Skeletal muscle satellite cell (primary cell): Measurements from ENCODE around the gene NEUROD4.
"Not testable (repeated sequence)": the region's sequence is repeated elsewhere in the genome, so short reads cannot be mapped to it uniquely, and the experiment has no call there.

ENCODE experiments used
- H3K27me3 ChIP-seq: 2 replicates; pipeline ENCODE4 v1.7.0; 2013; ENCODE audit warnings: low read length; ENCODE audit not compliant: control insufficient read depth, insufficient read depth
- H3K36me3 ChIP-seq: 2 replicates; pipeline ENCODE4 v1.7.0; 2013; ENCODE audit warnings: mild to moderate bottlenecking, control low read depth, low read length; ENCODE audit not compliant: insufficient read depth
- H3K4me1 ChIP-seq: 2 replicates; pipeline ENCODE4 v1.7.0; 2013; ENCODE audit warnings: low read length; ENCODE audit not compliant: control insufficient read depth, insufficient read depth
- H3K4me2 ChIP-seq: 2 replicates; pipeline ENCODE4 v1.7.0; 2013; ENCODE audit warnings: mild to moderate bottlenecking, low read length
- H3K4me3 ChIP-seq: 2 replicates; pipeline ENCODE4 v1.7.0; 2013; ENCODE audit warnings: low read length
- H3K9ac ChIP-seq: 2 replicates; pipeline ENCODE4 v1.7.0; 2013; ENCODE audit warnings: mild to moderate bottlenecking, low read depth, low read length, moderate library complexity
- H3K9me3 ChIP-seq: replicated peaks from 2 replicates; pipeline ENCODE4 v1.7.0; 2013; ENCODE audit warnings: mild to moderate bottlenecking, control low read depth, low read length

The NEUROD4 gene

GRCh38 chr12:54986773-54987172, 33.0 kb upstream of the NEUROD4 start:
- not testable (repeated sequence) for H3K9ac ChIP-seq, H3K36me3 ChIP-seq, H3K4me2 ChIP-seq, H3K4me3 ChIP-seq, H3K9me3 ChIP-seq, H3K4me1 ChIP-seq
- peaks cover 28% of the 10 kb centered on the region for H3K27me3 ChIP-seq

GRCh38 chr12:54987611-54988231, 32.1 kb upstream of the NEUROD4 start:
- no peak overlapping the region for H3K4me2 ChIP-seq
- H3K27me3 ChIP-seq = peaks cover 25% of the 10 kb centered on the region
- H3K9me3 ChIP-seq = no peaks in the 10 kb centered on the region
- H3K4me1 ChIP-seq = no peaks in the 10 kb centered on the region
- no peaks in the 10 kb centered on the region for H3K36me3 ChIP-seq
- no peak overlapping the region for H3K4me3 ChIP-seq
- H3K9ac ChIP-seq = no peak overlapping the region

GRCh38 chr12:54988402-54989054, 31.2 kb upstream of the NEUROD4 start:
- H3K9ac ChIP-seq = no peak overlapping the region
- H3K9me3 ChIP-seq = no peaks in the 10 kb centered on the region
- peaks cover 17% of the 10 kb centered on the region for H3K27me3 ChIP-seq
- no peaks in the 10 kb centered on the region for H3K4me1 ChIP-seq
- no peak overlapping the region for H3K4me3 ChIP-seq
- no peak overlapping the region for H3K4me2 ChIP-seq
- H3K36me3 ChIP-seq = no peaks in the 10 kb centered on the region

GRCh38 chr12:54989829-54990228, 29.9 kb upstream of the NEUROD4 start:
- no peak overlapping the region for H3K9ac ChIP-seq

GRCh38 chr12:54991161-54991990, 28.4 kb upstream of the NEUROD4 start:
- Histone ChIP-seq H3K4me2 (no peak overlapping the region), H3K9ac (no peak overlapping the region), H3K36me3 (no peaks in the 10 kb centered on the region), H3K4me3 (no peak overlapping the region), H3K4me1 (no peaks in the 10 kb centered on the region), H3K27me3 (peaks cover 19% of the 10 kb centered on the region), H3K9me3 (no peaks in the 10 kb centered on the region)

More at GRCh38 chr12:54989829-54990228, 29.9 kb upstream of the NEUROD4 start:
- no peak overlapping the region for H3K4me3 ChIP-seq
- H3K36me3 ChIP-seq = no peaks in the 10 kb centered on the region
- no peaks in the 10 kb centered on the region for H3K4me1 ChIP-seq
- H3K9me3 ChIP-seq = no peaks in the 10 kb centered on the region
- H3K27me3 ChIP-seq = peaks cover 10% of the 10 kb centered on the region
- H3K4me2 ChIP-seq = no peak overlapping the region

- peaks cover 25% of the 10 kb centered on the region for H3K27me3 ChIP-seq
- no peaks in the 10 kb centered on the region for H3K9me3 ChIP-seq
Observed at GRCh38 chr12:54991991-54992375, 27.8 kb upstream of the NEUROD4 start.

GRCh38 chr12:54993181-54993835, 26.5 kb upstream of the NEUROD4 start:
- Histone ChIP-seq H3K4me3 (no peak overlapping the region), H3K36me3 (no peaks in the 10 kb centered on the region), H3K4me2 (no peak overlapping the region), H3K9me3 (no peaks in the 10 kb centered on the region), H3K4me1 (no peaks in the 10 kb centered on the region), H3K9ac (no peak overlapping the region), H3K27me3 (peaks cover 33% of the 10 kb centered on the region)

More at GRCh38 chr12:54991991-54992375, 27.8 kb upstream of the NEUROD4 start:
- Histone ChIP-seq H3K9ac (no peak overlapping the region), H3K4me2 (no peak overlapping the region), H3K36me3 (no peaks in the 10 kb centered on the region), H3K4me3 (no peak overlapping the region), H3K4me1 (no peaks in the 10 kb centered on the region)

- Histone ChIP-seq H3K9me3 (no peaks in the 10 kb centered on the region), H3K4me2 (no peak overlapping the region), H3K4me3 (no peak overlapping the region), H3K36me3 (no peaks in the 10 kb centered on the region), H3K4me1 (no peaks in the 10 kb centered on the region), H3K9ac (no peak overlapping the region), H3K27me3 (peaks cover 29% of the 10 kb centered on the region)
Observed at GRCh38 chr12:54996205-54996604, 23.6 kb upstream of the NEUROD4 start.

GRCh38 chr12:54997929-54998522, 21.7 kb upstream of the NEUROD4 start:
- H3K4me1 ChIP-seq = no peaks in the 10 kb centered on the region
- H3K4me3 ChIP-seq = no peak overlapping the region
- H3K4me2 ChIP-seq = no peak overlapping the region
- no peaks in the 10 kb centered on the region for H3K9me3 ChIP-seq
- H3K36me3 ChIP-seq = no peaks in the 10 kb centered on the region
- peaks cover 34% of the 10 kb centered on the region for H3K27me3 ChIP-seq
- no peak overlapping the region for H3K9ac ChIP-seq

- Histone ChIP-seq H3K36me3 (no peaks in the 10 kb centered on the region), H3K27me3 (peaks cover 31% of the 10 kb centered on the region), H3K9ac (no peak overlapping the region), H3K4me1 (no peaks in the 10 kb centered on the region), H3K4me2 (no peak overlapping the region), H3K9me3 (no peaks in the 10 kb centered on the region), H3K4me3 (no peak overlapping the region)
Observed at GRCh38 chr12:54998958-54999510, 20.7 kb upstream of the NEUROD4 start.
